GM19452 (cell line): Measurements from ENCODE around the gene TOX2.

Experiments used
- ATAC-seq: cut with Tn5 transposase; IDR thresholded peaks from one replicate; pipeline ENCODE4 v1.9.1; 2021; ENCODE audit not compliant: unreplicated experiment

TOX2 gene

DNA sequence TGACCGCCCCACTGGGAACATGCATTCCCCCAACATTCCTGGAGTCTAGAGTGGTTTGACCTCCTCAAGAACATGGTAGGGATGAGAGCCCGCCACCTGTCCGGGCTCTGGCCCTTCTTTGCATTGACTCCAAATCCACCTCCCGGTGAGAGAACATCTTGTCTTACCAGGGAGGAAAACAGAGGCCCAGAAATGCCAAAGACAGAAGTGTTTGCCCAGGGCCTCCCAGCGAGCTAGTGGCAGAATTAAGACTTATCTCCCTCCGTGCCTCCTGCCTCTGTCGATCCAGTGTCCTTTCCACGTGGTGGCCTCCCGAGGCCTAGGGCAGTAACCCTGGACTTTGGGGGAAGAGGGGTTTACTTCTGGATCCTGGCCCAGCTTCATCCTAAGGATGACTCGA lies 137.5 kb downstream of the TOX2 start:
- ATAC-seq: no peak

DNA sequence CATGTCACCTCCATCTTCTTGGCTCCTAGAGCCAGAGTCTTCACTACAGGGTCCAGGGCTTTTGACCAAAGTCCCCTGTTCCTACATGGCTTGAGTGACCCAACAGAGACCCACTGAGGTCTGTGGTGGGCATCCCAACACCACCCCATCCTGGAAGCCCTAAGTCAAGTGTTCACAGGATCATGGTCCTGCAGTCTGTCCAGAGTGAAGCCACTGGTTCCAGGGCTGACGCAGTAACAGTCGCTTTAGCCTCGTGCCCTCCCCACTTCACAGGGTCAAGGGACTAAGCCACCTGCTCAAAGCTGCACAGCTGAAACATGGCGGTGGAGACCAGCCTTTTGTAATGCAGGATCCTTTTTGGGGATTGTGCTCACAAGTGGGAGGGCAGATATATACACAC lies 138.4 kb downstream of the TOX2 start:
- ATAC-seq: no peak

DNA sequence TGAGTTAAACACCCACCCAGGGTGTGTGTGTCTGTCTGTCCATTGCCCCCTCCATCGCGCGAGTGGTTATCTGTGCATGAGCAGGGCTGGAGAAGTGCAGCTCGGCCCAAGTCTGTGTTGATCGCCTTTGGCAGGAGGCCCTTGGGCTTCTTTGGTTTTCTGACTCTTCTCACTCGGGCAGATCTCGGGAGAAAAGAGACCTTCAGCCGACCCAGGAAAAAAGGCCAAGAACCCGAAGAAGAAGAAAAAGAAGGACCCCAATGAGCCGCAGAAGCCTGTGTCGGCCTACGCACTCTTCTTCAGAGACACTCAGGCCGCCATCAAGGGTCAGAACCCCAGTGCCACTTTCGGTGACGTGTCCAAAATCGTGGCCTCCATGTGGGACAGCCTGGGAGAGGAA lies 139.5 kb downstream of the TOX2 start:
- ATAC-seq: no peak

DNA sequence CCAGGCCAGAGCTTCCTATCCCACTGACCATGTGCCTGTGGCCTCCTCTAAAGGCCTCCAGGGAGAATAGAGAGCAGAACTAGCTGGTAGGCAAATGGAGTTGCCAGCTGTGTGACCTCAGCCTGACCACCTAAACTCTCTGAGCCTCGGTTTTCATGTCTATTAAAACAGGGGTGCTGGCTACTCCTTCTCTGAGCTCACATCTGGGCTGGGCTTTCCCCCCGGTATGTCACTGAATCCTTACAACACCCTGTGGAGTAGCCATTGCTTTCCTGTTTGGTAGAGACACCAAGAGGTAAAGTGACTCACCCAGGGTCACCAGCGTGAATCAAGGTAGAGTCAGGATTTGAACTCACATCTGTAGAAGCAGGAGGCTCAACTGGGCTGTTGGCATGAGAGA lies 140.2 kb downstream of the TOX2 start:
- no peak for ATAC-seq

DNA sequence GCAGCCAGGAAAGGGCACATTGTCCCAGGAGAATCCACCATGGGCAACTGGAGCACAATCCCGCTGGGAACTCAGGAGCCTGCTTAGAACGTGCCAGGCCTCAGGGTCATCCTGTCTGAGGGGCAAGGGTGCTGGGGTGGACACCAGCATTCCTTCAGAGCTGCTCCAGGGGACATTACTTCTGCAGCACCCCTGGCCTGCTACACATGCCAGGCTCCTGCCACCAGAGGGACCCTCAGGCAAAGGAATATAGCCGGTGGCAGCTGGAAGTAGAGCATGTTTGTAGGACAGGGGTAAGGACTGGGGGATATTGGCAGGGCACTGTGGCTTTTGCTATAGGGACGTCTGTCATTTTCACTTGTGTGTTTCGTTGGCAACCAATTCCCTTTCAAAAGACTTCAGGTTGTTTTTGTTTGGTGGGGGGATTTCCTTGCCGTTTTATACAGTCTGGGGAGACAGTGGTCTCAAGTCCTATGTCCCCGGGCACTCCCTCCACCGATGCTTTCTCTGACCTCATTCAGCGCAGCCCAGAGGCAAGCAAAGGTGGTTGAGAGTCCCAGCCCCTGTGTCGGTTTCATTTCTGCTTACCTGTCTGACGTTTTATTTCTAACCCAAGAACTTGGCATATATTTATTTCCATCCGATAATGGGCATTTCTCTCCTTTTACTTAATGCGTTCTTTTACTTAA lies 141.5 kb downstream of the TOX2 start:
- no peak for ATAC-seq

DNA sequence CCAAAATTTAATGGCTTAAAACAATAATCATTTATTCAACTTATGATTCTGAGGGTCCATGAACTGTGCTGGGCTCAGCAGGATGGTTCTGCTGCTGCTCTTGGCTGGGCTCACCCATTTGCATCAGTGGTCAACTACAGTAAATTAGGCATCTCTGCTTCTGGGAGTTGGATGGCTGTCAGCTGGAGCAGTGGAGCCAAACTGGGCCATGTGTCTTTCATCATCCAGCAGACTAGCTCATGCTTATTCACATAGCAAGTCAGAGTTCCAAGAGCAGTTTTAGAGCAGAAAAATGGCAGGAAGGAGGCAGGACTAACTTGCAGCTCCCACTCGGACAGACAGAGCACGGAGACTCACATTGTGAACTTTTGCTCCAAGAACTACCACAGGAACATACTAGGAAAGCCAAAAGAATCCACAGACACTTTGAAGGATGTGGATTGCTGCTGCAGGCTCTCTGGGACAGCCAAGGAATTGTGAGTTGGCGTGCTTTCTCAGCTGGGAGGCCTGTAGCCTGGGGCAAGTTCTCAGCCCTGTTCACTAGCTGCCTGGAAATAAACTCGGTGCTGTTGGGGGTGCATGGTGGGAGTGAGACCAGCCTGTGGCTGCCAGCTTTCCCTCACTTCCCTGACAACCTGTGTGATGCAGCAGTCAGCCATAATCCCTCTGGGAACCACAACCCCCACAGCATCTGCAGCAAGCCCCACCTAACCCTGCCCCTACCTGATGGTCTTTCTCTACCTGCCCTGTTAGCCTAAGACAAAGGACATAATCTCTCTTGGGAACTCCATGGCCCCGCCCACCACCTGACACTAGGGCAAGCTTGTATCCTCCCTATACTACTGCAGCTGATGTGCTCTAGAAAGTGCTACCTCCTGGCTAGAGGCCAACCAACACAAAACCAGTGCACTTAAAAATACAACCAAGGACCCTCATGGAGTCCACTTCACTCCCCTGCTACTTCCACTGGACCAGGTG lies 143.3 kb downstream of the TOX2 start:
- ATAC-seq: no peak

DNA sequence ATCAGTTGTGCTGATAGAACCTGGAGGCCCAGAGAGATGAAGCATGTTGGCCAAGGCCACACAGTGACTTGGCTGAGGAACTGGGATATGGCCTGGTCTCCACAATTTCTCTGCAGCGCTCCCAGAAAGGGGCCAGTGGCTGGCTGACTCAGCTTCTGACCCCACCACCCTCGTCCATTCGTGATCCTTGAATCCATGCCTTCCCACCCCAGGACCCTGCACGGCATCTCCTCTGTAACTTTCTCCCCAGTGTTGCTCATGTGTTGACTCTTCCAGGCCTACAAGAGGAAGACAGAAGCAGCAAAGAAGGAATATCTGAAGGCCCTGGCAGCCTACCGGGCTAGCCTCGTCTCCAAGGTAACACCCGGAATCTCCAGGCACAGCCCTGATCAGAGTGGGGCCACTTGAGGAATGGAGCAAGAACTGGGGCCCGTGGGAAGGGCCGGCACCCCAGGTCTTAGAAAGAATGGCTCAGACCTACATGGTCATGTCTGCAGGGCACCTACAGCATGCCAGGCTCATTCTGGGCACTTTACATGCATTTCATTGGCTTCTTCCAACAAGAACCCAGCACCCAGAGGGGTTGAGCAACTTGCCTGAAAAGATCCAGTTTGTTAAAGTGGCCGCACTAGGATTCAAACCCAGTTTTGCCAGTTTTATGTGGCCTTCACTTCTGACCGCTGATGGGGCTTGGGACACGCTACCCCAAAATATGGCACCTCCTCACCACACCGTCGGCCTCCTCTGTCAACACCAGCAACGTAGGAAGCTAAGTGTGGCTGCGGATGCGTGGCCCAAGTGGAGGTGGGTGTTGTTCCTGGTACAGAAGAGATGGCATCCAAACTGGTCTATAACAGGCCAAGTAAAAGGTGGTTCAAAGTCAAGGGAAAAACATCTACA lies 150.1 kb downstream of the TOX2 start:
- ATAC-seq: no peak

DNA sequence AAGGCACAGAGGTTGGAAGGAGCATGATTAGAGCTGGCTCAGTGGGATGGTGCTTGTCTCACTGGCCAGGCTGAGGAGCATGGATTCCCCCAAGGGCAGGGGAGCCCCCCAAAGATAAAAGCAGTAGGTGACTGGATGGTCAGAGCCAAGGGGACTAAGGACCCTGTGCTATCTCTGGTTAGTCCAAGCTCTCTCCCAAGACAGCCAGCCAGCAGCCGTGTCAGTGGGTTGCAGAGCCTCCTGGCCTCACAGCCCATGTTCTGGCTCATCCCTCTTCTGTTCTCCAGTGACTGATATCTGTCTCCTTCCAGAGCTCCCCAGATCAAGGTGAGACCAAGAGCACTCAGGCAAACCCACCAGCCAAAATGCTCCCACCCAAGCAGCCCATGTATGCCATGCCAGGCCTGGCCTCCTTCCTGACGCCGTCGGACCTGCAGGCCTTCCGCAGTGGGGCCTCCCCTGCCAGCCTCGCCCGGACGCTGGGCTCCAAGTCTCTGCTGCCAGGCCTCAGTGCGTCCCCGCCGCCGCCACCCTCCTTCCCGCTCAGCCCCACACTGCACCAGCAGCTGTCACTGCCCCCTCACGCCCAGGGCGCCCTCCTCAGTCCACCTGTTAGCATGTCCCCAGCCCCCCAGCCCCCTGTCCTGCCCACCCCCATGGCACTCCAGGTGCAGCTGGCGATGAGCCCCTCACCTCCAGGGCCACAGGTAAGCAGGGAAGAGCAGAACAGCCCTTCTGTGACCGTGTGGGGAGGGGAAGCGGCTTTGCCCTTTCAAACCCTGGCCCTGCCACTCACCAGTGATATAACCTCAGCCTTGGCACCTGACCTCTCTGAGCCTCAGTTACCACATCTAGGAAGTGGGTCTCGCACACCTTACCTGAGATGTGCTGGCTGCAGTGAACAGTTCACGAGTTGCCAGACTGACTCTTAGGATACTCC lies 151.0 kb downstream of the TOX2 start:
- no peak for ATAC-seq

DNA sequence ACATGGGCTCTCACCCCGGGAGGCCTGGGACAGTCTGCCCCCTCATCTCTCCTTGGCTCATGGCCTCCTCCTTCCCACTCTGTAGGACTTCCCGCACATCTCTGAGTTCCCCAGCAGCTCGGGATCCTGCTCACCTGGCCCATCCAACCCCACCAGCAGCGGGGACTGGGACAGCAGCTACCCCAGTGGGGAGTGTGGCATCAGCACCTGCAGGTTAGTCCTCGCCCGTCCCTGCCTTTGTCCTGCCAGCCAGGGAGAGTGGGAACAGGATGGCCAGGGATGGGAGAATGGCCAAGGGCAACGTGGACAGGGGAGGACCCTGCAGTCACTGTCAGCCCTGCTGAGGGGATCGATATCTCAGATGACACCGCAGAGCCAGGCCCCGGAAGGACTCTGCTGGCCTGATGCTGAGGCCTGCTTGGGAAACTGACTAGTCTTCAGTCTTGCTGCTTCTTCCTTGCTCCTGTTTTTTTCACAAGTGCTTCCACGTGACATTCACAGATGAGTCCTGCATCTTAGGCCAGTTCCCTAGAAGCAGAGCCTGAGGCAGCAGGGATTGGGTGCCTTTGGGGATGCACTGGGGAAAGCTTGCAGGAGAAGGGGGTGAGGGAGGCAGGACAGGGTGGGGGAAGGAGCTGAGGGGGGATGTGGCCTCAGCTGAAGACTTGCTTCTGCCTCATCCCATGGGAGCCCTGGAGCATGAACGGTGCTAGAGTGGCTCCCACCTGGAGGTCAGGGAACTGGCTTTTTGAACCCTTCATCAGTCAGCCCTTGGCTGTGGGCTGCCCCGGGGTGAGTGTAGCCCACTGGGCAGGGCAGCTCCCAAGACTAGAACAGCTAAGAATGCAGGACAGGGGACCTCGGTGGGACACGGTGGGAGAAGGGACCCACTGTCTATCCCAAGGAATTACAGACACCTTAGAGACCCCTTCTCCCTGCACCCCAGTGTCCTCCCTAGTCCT lies 152.3 kb downstream of the TOX2 start:
- ATAC-seq: no peak

DNA sequence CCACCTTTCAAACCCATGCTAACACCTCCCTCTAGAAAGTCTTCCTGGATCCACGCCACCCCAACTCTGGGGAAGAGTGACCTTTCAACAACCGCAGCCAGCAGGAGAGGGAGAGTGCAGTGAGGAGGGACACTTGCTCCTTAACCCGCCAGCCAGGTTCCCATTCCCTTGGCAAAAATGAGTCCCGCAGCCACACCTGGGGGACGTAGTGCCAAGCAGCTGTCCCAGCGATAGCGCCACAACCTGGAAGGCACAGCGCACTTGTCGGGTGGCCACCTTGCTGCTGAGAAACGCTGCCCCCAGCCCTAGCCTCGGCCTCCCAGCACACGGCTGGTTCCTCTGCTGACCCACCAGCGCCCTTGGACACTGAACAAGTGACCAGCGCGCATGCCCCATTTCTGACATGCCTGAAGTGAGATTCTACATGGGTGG lies 153.0 kb downstream of the TOX2 start:
- ATAC-seq: no peak

DNA sequence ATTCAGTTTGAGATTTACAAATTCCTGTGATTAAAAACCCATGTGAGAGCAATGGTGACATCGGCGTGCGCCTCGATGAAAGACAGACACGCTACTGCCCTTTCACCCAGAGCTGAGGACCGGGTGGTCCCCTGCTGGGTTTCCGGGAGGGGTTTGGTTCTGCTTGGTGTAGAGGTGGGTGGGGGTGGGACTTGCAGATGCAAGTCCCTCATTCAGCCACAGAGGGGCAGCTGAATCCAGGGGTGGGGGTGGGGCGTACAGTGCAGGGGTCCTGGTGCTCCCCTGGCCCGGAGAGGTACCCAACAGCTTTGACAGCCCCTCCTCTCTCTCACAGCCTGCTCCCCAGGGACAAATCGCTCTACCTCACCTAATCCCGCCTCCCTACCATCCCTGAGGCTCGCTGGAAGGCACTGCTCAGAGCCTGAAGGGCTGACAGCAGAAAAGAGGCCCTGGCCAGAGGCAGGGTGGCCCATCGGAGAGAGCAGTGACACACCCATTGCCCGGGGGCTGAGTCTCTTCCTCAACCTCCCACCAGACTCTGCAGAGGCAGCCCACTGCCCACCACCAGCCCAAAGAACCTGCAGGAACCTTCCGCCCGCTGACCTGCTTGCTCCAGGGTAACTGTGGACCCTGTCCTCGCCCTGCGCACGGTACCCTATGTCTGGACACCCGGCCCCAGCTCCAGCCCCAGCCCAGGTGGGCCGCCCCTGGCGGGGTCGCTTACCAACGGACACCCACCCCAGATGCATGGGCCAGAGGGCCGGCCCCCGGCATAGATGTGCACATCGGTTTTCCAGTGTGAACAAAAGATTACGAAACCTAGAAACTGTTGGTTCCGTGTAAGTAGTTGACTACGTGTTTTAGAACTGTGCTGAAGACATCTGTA lies 153.9 kb downstream of the TOX2 start:
- ATAC-seq: peak; percentile 20

DNA sequence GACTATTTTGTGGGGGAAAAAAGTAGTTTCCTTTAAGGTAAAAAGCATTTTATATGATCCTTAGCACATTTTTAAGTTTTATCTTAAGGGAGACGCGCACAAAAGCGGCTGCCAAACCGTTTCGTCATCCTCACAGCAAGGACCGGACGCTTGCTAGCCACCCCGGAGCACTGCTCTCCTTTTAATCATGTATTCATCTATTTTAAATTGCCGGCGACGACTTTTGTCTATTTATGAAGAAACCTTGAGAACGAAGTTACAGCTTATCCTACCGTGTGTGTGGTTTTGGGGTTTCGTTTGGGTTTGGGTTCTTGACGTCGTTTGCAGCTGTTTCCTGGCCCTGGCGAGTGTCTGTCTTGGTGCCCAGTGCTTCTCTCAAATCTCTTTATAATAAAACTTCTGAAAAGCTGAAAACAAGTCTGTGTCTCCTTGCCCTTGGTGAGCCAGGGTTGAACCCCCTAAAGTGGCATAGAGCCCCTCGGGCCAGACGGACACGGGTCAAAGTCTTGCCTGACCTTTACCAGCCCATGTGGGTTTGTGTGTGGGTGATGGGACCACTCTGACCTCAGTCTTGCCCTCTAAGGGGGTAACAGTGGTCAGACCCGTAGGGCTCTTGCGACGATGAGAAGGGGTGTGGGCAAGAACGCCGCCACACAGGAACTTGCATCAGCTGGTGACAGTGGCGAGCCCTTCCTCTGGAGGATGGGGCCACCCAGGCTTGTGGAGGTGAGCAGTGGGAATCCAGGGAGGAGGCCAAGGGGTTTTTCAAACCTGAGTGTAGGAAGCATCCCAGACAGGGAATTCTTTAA lies 154.8 kb downstream of the TOX2 start:
- peak; percentile 45 for ATAC-seq

DNA sequence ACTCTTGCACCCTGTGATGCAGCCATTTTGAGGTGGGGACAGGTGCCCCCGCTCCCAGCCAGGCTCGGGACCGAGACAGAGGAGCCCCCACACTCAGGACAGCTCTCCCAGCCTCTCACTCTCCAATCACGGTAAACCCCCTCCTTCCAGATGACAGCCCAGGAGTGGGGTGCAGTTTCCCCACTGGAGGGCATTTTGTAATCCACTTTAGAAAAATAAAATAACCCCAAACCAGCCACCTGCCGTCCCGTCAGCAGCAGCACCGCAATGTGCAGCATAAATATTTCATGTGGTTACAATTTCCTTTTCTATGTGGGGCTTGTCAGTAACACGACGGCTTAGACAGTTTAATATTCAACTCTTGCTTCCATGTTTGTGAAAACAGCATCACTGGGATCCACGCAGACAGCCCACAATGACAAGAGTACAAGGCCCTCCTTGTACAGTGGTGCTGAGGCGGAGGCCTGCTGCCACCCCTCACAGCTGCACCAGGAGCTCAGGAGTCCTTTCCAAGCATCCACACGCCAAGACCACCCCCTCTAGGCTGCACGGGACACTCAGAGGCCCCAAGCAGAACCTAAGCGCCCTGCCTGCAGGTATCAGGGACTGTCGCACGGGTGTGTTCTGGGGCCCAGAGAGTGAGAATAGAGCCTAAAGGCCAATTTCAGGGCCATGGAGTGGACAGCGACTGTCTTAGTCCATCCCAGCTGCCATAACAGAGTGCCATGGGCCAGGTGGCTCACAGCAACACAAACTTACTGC lies 155.7 kb downstream of the TOX2 start:
- ATAC-seq: no peak

DNA sequence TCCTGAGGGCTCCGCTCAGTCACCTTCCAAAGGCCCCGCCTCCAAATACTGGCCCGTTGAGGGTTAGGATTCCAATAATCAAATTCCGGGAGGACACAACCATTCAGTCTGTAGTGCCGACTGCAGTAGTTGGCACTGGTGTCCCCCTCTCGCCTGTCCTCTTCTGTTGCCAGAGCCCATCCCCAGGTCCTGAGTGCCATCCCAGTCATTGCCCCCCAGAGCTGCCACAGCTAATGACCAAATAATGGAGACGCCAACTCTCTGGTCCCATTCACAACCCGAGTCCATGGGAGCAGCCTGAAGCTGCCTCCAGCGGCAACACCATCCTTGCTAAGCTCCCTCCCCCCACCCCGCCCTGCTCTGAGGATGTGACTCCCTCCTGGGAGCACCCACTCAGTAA lies 156.4 kb downstream of the TOX2 start:
- no peak for ATAC-seq

DNA sequence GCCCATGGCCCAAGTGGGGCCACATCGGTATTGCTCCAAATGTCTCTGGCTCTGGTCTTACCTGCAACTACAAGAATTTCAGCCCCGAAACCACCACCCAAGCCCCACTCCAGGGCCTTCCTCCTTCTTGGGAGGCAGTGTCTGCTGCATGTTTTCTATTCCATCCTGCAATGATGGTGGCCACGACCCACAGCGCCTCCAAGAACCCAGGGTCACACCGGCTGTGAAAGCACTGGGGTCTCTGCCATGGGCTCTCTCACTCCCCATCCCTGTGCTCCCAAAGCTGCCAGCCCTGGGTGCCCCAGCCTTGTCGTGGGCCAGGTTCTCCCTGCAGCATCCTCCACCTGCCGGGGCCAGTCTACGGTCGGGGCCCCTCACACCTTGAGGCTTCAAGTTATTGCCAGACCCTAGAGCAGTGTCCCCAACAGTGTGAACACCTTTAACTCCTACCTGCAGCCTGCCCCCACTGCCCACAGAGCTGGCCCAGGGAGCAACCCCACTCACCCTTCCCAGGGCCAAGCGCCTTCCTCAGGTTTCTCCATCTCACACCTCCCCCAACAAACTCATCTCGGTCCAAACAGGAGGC lies 157.0 kb downstream of the TOX2 start:
- ATAC-seq: no peak

DNA sequence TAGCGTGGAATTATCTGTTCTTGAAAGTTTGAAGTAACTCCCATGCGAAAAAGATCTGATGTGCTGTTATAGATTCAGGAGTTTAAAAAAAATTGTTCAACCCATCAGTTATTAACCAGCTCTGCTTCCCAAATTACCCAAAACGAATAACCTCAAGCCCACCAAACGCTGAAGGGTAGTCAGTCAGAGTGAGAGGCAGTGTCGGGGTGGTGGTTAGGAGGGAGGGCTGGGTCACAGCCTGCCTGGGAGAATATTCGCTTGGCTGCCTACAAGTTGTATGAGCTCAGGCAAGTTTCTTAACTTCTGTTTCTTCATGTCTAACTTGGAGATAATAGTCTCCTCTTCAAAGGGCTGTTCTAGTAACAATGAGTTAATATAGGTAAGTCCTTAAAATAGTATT lies 157.7 kb downstream of the TOX2 start:
- ATAC-seq: no peak
